GM18508 (cell line): ENCODE data around the gene SULT2B1.
"Not testable (repeated sequence)": the region's sequence is repeated elsewhere in the genome, so short reads cannot be mapped to it uniquely, and the experiment has no call there.

Experiments
- ATAC-seq: cut with Tn5 transposase; IDR thresholded peaks from one replicate; pipeline ENCODE4 v1.9.1; 2021; ENCODE audit warnings: moderate number of reproducible peaks; ENCODE audit not compliant: insufficient read depth, unreplicated experiment

Gene SULT2B1

DNA sequence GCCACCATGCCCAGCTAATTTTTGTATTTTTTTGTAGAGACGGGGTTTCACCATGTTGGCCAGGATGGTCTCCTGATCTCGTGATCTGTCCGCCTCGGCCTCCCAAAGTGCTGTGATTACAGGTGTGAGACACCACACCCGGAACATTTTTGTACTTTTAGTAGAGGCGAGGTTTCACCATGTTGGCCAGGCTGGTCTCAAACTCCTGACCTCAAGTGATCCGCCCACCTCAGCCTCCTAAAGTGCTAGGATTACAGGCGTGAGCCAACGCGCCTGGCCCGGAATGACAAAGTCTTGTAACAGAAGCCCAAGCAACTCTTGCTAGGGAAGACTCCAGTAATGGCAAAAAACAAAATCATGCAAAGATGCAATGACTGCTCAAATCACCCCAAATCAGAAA is 80.3 kb downstream of the SULT2B1 start:
- not testable (repeated sequence) for ATAC-seq

DNA sequence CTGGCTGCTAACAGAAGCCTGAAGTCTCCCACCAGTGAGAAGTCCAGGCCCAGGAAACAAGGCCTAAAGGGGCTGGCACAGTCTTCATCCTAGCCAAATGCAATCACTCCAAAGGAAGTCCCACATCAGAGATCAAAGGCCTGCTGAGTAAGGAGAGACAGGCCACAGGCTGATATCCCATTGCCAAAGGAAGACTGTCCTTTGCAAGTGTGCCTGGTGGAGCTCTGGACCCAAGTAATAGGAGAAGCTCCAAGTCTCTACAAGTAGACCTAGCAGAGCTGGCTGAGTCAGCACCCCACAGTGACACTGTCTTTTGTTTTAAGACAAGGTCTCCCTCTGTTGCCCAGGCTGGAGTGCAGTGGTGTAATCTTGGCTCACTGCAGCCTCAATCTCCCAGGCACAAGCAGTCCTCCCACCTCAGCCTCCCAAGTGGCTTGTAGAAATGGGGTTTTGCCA is 80.7 kb downstream of the SULT2B1 start:
- no peak for ATAC-seq

DNA sequence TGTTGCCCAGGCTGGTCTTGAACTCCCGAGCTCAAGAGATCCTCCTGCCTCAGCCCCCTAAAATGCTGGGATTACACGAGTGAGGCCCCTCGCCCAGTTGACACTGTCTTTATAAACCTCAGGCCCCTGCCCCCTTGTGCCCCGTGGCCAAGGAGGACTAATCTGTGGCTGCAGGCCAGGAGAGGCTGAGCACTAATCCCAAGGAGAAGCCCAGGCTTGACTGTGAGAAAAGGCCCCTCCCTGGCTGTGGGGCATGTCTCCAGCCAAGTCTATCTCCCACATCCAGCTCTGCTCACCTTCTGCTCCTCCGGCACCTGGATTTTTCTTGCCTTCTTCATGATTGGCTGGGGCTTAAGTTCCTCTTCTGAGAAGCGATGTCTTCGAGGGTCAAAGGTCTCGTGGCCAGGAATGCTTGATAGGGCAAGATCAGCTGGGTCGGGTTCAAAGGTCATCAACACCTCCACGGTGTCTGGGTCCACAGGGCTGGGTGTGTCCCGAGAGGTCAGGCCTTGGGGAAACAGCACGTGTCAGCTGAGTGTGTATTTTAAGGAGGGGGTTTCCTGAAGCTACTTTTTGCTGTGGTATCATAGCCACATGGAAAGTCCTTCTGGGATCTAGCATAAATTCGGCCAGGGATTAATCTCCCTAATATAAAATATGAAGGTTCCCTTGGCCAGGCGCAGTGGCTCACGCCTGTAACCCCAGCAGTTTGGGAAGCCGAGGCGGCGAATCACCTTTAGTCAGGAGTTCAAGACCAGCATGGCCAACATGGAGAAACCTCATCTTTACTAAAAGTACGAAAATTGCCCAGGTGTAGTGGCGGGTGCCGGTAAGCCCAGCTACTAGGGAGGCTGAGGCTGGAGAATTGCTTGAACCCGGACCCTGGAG is 81.4 kb downstream of the SULT2B1 start:
- no peak for ATAC-seq

DNA sequence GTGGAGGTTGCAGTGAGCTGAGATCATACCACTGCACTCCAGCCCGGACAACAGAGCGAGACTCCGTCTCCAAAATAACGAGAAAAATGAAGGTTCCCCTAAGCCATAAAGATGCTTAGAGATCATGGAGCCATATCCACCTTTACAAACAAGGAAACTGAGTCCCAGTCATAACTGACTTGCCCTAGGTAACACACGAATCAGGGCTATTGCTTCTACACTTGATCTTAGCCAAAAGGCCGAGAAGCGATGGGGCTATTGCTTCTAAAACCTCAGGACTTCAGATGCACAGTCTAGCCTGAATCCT is 82.0 kb downstream of the SULT2B1 start:
- ATAC-seq = no peak

DNA sequence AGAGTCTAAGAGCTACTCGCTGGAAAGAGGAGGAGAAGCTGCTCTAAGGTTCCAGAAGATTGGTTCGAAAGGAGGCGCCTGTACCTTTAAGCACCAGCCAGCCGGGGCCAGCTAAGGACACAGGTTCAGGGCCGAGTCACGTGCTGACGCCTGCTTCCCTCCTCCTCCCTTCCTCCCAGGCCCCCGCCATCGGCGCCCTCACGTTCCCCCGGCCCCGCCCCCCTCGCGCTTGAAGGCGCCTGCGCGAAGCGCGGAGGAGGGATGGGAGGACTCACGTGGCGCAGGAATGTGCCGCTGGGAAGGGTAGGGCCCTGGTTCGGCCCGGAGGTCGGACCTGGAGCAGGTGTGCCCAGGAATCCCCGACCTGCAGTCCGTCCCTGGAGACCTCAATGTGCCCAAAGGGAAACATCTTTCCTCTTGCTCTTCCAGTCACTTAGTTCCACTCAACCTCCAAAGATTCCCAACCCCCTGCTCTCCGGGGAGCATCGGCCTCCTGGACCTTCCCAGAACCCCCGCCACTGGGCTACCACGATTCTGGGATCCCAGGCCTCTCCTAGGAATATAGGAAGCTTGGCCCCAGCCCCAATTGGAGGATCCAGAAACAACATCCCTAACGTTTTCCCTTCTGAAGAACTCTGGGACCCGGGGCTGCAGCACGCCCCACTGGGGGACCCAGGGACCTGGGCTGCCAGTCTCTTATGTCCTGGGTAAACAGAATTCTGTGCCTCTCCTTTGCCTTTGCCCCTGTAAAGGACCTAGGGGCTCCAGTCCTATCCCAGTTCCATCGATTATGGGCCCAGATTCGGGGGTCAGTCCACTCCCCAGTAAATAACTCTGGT is 82.7 kb downstream of the SULT2B1 start:
- ATAC-seq = no peak

DNA sequence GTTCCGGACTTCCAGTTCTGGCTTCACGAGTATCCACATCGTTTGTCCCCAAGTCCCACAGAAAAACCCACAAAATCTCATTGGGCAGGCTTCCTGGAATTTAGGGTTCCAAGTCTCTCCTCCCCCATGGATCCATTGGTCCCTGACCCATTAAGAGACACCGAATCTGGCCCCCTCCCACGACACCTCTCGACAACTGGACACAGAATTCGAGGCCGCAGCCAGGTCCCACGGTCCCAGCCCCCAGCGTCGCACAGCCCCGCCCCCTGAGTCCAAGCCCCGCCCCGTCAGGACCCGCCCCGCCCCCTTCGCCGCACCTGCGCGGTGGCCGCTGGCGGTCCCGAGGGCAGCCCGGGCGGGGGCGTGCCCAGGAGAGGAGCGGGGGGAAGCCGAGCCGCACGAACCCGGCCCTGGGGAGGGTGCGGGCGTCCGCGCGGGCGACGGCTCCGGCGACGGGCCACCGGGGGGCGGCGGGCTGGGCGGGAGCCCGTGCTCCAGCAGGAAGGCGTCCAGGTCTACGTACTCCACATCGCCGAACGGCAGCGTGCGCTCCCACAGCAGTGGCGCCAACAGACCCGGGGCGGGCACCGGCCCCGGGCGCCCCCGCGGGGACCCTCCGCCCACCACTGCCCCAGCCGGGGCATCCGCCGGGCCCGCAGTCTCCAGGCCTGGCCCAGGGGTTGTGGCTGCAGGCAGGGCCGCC is 83.4 kb downstream of the SULT2B1 start:
- no peak for ATAC-seq

DNA sequence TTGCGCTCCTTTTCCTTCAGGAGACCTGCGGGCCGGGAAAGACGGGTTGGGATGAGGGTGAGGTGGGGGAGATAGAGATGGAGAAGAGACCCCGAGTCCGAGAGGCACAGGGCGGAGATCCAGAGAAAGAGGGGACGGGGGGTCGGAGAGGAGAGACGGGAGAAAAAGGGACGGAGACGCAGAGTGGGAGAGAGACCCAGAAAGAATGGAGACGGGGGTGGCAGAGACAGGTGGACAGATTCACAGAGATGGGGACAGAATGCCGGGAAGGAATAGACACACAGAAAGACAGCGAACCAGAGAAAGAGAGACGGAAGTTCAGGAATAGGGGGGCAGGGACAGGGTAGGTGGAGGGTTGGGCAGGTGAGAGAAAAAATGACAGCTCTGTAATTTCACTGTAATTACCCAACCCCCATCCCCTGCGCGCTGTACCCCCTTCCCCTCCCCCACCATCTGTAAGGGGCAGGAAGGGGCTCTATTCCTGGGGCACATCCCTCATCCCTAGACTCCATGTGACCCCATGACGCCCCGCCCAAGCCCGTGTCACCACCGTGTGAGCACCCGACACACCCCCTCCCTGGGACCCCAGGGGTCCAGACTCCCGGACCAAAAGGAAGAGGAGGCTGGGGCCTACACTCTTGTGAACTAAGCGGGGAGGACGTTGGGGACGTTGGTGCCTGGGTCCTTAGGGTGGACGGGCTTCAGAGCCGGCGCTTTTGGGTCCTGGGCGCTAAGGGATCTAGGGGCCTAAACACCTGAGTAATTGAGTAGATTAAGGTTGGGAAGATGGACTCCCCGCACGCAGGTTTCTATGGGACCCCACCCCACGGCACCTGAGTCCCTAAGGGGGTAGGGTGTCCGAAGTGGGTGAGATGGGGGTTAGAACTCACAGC is 84.2 kb downstream of the SULT2B1 start:
- no peak for ATAC-seq

DNA sequence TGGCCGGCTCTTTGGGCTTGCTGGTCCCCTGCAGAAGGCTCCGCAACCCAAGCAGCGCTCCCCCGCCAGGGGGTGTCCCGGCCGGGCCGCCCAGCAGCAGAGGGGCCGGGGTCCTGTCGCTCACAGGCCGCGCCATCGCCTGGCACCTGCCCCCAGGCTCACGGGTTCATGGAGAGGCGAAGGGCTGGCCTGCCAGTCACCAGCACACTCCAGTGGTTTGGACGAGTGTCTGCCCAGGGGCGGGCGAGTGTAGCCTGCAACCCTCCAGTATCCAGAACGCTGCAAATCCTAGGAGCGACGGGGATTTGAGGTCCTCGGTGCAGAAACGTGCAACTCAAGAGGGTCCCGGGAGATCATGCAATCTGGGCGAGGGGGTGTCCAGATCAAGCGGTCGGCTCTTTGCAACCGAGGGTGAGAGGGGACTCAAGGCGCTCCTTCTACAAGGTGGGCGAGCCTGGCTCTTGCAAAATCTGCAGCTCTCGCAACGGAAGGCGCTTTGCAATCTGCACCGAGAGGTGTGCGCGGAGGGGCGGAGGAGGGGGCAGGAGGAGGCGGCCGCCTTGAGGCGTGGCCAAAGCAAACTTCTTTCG is 85.0 kb downstream of the SULT2B1 start, which contains the start of gene DBP:
Gene DBP, minus strand, starts transcription at position 521 of the 590 bp plus-strand sequence. Its CDS starts 385 bp downstream, at position 136.
- ATAC-seq = no peak

DNA sequence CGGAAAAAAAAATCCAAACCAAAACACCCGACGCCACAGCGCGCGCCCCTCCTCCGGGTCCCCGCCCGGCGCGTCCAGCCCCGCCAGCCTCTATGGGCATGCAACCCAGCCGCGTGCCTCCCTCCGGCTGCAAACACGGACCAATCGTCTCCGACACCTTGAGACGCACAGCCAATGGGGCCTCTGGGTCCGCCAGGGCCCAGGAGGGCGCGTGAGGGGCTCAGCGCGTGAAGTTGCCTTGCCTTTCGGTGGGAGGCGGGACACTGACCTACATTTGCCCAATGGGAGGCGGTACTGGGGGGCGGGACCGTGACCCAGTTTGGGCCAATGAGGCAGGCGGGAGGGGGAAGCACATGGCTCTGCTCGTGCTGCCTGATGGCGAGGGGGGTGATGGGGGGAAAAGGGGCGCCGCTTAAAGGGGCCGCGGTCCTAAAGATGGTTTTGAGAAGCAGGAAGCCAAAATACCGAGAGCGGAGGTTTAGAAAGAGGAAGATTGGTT is 85.5 kb downstream of the SULT2B1 start:
- ATAC-seq = peak; percentile 38

DNA sequence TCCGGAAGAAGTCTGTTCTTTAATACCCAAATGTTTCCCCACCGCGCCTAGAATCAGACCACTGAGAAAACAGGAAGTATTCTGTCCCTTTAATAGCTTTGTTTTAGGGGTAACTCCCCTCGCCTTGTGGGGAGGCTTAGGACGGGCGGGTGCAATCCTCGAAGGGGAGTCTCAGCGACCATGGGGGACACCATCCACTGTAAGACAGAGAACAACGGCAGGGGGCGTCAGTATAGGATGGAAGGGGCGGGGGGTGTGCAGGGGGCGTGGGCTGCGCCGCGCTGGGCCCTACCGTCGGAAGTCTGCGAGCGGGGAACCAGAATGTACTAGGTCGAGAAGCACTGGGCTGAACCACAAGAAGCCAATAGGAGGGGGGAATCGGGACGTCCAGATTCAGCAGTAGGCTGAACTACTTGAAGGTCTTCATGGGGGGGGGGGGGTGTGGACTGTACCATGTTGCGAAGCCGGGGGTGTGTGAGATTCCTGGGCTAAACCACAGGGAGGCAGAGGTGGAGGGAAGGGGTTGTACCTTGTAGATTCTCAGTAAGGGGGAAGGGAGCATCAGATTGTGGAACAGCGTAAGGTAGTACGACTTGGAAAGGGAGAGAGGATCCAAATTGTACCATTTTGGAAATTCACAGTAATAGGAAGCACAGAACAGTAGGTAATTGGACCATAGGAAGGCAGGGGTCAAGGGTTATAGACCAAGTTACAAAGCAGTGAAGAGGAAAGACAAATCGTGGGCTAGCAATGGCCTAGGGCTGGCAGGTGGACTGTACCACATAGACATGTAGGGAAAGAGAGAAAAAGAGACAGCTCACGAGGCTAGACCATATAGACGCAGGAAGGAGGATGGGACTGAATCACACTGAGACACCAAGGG is 86.2 kb downstream of the SULT2B1 start:
- peak; percentile 17 for ATAC-seq

DNA sequence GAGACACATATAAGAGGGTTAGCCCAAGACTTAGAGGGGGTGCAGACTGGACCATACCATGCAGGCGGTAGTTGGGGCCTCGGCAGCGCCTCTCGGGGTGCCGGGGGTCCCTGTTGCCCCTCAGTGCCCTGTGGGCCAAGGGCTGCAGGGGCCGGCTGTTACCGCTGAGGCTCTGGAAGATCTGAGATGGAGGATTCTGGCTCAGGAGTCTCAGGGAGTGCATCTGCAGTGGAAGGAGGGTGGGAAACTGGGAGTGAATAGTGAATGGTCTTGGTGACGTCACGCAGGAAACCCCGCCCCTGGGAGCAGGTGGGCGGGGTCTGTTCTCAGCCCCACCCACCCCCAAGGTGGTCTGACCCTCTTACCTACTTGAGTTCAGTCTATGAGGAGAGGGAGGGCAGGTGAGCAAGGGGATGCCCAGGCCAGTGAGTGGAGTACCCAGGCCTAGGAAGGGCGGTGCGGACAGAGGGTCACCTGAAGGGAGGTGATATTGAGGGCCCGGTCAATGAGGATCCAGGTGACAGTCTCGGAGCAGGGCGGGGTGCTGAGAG is 86.9 kb downstream of the SULT2B1 start:
- no peak for ATAC-seq

DNA sequence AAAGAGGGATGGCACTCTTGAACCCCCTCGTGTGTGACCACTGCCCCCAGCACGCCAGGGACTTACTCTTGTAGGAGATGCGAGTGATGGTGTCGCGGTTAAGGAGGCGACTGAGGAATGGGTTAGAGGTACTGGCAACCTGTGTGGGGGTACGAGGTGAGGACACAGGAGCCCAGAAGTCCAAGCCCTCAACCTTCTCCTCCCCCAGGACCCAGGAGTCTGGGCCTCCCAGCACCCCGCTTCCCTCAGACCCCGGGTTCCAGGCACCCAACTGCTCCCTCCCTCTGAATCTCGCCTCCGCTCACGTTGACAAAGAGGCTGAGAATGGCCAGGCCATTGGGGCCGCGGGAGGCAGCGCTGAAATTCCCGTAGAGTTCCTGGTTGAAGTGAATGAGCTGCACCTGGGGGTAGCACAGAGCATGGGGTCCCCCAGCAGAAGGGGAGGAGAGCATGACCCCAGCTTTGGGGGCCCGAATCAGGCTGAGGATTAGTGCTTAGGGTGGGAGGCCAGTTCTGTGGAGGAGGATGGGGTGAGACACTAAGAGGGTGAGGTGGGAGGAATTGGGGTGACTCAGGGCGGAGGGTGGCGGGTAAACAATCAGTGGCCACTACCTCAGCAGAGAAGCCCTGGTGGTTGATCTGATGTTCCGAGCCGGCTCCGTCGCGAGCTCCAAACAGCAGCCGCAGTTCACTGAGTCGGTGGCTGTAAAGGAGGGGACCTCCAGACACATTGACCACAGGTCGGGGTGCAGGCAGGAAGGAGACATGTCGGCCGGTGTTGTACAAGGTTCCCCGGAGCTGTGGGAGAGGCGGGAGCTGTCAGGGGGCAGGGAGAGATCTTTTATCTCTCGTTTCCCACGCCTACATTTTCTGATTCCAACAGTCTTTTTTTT is 87.8 kb downstream of the SULT2B1 start:
- ATAC-seq = no peak

DNA sequence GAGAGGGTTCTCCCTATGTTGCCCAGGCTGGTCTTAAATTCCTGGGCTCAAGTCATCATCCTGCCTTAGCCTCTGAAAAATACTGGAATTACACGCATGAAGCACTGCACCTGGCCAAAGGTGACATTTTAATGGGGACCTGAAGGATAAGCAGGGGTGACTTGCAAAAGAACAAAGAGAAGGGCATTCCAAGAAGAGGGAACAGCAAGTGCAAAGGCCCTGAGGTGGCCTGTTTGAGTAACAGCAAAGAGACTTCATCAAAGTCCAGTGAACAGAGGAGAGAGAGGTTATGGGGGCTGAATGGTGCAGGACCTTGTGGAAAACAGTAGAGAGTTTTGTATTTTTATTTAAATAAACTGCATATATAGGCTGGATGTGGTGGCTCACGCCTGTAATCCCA is 89.9 kb downstream of the SULT2B1 start:
- no peak for ATAC-seq

DNA sequence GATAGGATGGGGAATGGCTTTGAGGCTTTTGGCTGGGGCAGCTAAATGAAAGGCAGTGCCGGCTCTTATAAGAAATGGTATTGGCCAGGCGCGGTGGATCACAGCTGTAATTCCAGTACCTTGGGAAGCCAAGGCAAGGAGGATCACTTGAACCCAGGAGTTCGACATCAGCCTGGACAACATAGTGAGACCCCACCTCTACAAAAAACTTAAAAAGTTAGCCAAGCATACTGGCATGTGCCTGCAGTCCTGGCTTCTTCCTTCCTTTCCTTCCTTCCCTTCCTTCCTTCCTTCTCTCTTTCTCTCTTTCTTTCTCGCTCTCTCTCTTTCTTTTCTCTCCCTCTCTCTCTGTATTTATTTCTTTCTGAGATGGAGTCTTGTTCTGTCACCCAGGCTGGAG is 90.9 kb downstream of the SULT2B1 start:
- ATAC-seq = no peak

DNA sequence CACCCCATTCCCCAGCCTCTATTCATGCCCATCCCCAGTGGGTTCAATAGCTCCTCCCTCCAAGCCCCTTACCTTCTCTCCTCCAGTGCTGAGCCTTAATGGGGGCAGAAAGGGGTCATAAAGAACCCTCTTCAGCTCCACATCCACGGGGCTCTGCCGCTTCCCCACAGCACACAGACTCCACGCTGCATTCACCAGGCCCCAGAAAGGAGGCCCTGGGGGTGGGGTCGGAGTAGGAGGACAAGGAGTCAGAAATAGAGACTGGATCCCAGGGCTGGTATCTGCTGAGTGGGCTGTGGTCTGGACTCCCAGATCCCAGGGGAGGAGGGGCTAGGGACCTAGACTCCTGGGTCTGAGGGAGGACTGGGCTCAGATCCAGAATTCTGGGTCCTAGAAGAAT is 92.4 kb downstream of the SULT2B1 start:
- no peak for ATAC-seq

DNA sequence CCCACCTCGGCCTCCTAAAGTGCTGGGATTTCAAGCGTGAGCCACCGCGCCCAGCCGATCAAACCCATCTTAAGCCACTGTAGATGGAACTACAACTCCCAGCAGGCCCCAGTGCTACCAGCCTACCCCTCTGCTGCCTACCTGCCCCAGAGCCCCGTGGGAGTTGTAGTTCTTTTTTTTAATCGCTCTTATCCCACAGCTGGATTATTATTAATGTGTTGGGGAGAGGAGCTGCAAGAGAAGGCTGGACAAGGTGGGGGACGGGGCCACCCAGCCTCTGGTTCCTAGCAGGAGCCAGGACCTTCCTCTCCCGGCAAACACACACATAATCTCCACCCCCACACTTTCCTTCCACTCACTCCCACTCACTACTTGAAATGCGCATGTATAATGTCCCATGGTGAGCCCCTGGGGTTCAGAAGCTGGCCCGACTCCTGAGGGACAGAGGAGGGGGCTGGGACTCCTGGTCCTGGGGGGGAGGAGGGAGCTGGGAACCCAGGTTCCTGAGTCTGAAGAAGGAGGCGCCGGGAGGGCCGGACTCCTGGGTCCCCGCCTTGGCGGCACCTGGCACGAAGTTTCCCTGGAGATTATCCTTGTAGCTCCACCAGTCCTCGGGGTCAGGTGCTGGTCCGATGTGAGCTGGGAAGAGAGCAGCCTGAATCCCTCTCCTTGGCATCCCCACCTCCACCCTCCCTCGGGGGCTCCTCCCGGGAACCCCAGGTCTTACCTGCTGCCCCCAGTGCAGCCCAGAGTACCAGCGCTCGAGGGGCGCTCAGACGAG is 93.1 kb downstream of the SULT2B1 start:
- ATAC-seq = no peak
